HCT116 (cell line): Measurements from ENCODE around the gene ZC3H13. TPM values are rescaled to one million over a fixed set of nuclear protein-coding genes. Genes with fewer than 3 reads are reported as not detected.

Experiments
- ATAC-seq: fragments of 200-7000 bp; cut with Tn5 transposase; 2 replicates; pipeline ENCODE4 v1.9.1; 2020; ENCODE audit warnings: mild to moderate bottlenecking, moderate library complexity
- BruUV-seq: library from RNA; stranded (reverse); fragments of 400-500 nt; replicated peaks from 2 replicates; lab custom pipeline; 2021; lab: Mats Ljungman, UMichigan
- CTCF ChIA-PET: fragments of 300-600 bp; sonication (Branson Sonifier 250); formaldehyde crosslinking; loops from one replicate; lab custom pipeline; 2021; ENCODE audit warnings: antibody characterized with exemption; lab: Charles Lee
- POLR2A ChIA-PET: fragments of 300-600, 350-600 bp; sonication (Branson Sonifier 250); formaldehyde crosslinking; loops from one replicate; lab custom pipeline; 2021; ENCODE audit warnings: antibody characterized with exemption; lab: Charles Lee
- RAD21 ChIA-PET, 2 experiments: fragments of 300-600 bp; sonication (Branson Sonifier 250); formaldehyde crosslinking; loops; one replicate each; lab custom pipeline; 2023; ENCODE audit warnings: low total read pairs in 2 of 2; ENCODE audit not compliant: uncharacterized antibody in 2 of 2, unreplicated experiment in 2 of 2, low non-redundant PET in 1 of 2; lab: Charles Lee
- DNase-seq: peaks from one replicate; pipeline ENCODE4 v3.0.0-alpha.2; 2010; ENCODE audit warnings: low read depth, low spot score
- H2AFZ ChIP-seq: fragments of 200-600 bp; shearing (Covaris generic), sonication (generic); 2 replicates; pipeline ENCODE4 v1.6.1; 2017; ENCODE audit warnings: low read depth, mixed run types, mixed read lengths, antibody characterized with exemption, low read length; ENCODE audit not compliant: poor library complexity, severe bottlenecking
- H3K27ac ChIP-seq: 2 replicates; pipeline ENCODE4 v1.5.1; 2012; ENCODE audit warnings: low read depth, low read length
- H3K27me3 ChIP-seq: fragments of 200-600 bp; sonication (generic); 2 replicates; pipeline ENCODE4 v1.6.1; 2016; ENCODE audit warnings: mixed run types, low read length, mixed read lengths; ENCODE audit not compliant: insufficient read depth
- H3K36me3 ChIP-seq, 2 experiments: fragments of 200-500 bp in 1 of 2; fragments of 200-600 bp in 1 of 2; sonication (Bioruptor generic) in 1 of 2; sonication (generic) in 1 of 2; 2 replicates each; pipeline versions ENCODE4 v1.5.1 to v1.6.1; 2014 to 2016; ENCODE audit warnings: low read length in 2 of 2, inconsistent platforms in 1 of 2, mixed read lengths in 1 of 2, mixed run types in 1 of 2; ENCODE audit not compliant: insufficient read depth in 2 of 2, control insufficient read depth in 1 of 2
- H3K4me1 ChIP-seq, 2 experiments: fragments of 200-600 bp in 1 of 2; sonication (generic) in 1 of 2; 2 replicates each; pipeline versions ENCODE4 v1.5.1 to v1.6.1; 2012 to 2017; ENCODE audit warnings: low read length in 2 of 2, inconsistent platforms in 1 of 2, mild to moderate bottlenecking in 1 of 2, mixed read lengths in 1 of 2, mixed run types in 1 of 2, moderate library complexity in 1 of 2; ENCODE audit not compliant: insufficient read depth in 2 of 2, control insufficient read depth in 1 of 2
- H3K4me2 ChIP-seq: fragments of 200-600 bp; sonication (generic); 2 replicates; pipeline ENCODE4 v1.6.1; 2017; ENCODE audit warnings: mixed run types, low read length, mixed read lengths
- H3K4me3 ChIP-seq, 2 experiments: fragments of 200-600 bp in 1 of 2; sonication (generic) in 1 of 2; replicated peaks in 1 of 2; 2 replicates each; pipeline ENCODE4 v1.5.1; 2011 to 2016; ENCODE audit warnings: low read length in 2 of 2, control low read depth in 1 of 2, low read depth in 1 of 2, mild to moderate bottlenecking in 1 of 2, mixed read lengths in 1 of 2, mixed run types in 1 of 2
- H3K79me2 ChIP-seq: fragments of 200-600 bp; sonication (generic); 2 replicates; pipeline ENCODE4 v1.6.1; 2017; ENCODE audit warnings: mild to moderate bottlenecking, mixed run types, low read length, moderate library complexity, mixed read lengths; ENCODE audit not compliant: insufficient read depth
- H3K9ac ChIP-seq: fragments of 200-600 bp; sonication (generic); 2 replicates; pipeline ENCODE4 v1.6.1; 2016; ENCODE audit warnings: low read length, mixed read lengths
- H3K9me2 ChIP-seq: fragments of 200-600 bp; sonication (generic), shearing (Covaris generic); 2 replicates; pipeline ENCODE4 v1.6.1; 2017; ENCODE audit warnings: mixed run types, mild to moderate bottlenecking, moderate library complexity; ENCODE audit not compliant: insufficient read depth
- H3K9me3 ChIP-seq, 2 experiments: fragments of 200-500 bp in 1 of 2; fragments of 200-600 bp in 1 of 2; sonication (Bioruptor generic) in 1 of 2; sonication (generic) in 1 of 2; 2 replicates each; pipeline ENCODE4 v1.6.1; 2014 to 2017; ENCODE audit warnings: low read length in 2 of 2, mixed read lengths in 2 of 2, inconsistent platforms in 1 of 2, low read depth in 1 of 2, mild to moderate bottlenecking in 1 of 2, mixed run types in 1 of 2, moderate library complexity in 1 of 2; ENCODE audit not compliant: control insufficient read depth in 1 of 2, insufficient read depth in 1 of 2
- H4K20me1 ChIP-seq: fragments of 200-600 bp; sonication (generic), shearing (Covaris generic); 2 replicates; pipeline ENCODE4 v1.6.1; 2017; ENCODE audit warnings: mixed run types, mild to moderate bottlenecking, moderate library complexity; ENCODE audit not compliant: insufficient read depth
- ATF3 ChIP-seq: IDR thresholded peaks from 2 replicates; pipeline ENCODE4 v1.6.1; 2012
- CBX3 ChIP-seq: IDR thresholded peaks from 2 replicates; pipeline ENCODE4 v1.6.1; 2012; ENCODE audit warnings: low read depth
- CEBPB ChIP-seq: IDR thresholded peaks from 2 replicates; pipeline ENCODE4 v1.6.1; 2012; ENCODE audit warnings: low read depth
- EZH2 ChIP-seq: fragments of 200-600 bp; sonication (generic); IDR thresholded peaks from 2 replicates; pipeline ENCODE4 v1.6.1; 2017; ENCODE audit warnings: antibody characterized with exemption, mixed run types
- FOSL1 ChIP-seq: IDR thresholded peaks from 2 replicates; pipeline ENCODE4 v1.6.1; 2012; ENCODE audit warnings: low read depth
- JUND ChIP-seq: IDR thresholded peaks from 2 replicates; pipeline ENCODE4 v1.6.1; 2012
- RAD21 ChIP-seq: IDR thresholded peaks from 2 replicates; pipeline ENCODE4 v1.6.1; 2012; ENCODE audit warnings: low read depth, mild to moderate bottlenecking
- REST ChIP-seq: IDR thresholded peaks from 2 replicates; pipeline ENCODE4 v1.6.1; 2012; ENCODE audit warnings: low read depth
- SIN3A ChIP-seq: IDR thresholded peaks from 2 replicates; pipeline ENCODE4 v1.6.1; 2012; ENCODE audit warnings: low read depth
- SP1 ChIP-seq: IDR thresholded peaks from 2 replicates; pipeline ENCODE4 v1.6.1; 2012; ENCODE audit warnings: low read depth
- TCF7L2 ChIP-seq: IDR thresholded peaks from 2 replicates; pipeline ENCODE4 v1.7.0; 2011; ENCODE audit warnings: borderline replicate concordance, inconsistent platforms; ENCODE audit not compliant: insufficient read depth, insufficient read length; ENCODE audit errors: extremely low read depth
- ZBTB33 ChIP-seq: IDR thresholded peaks from 2 replicates; pipeline ENCODE4 v1.6.1; 2011; ENCODE audit warnings: mild to moderate bottlenecking, low read length, moderate library complexity; ENCODE audit not compliant: insufficient replicate concordance; ENCODE audit errors: extremely low read depth
- intact Hi-C: fragments of 100-400 bp; cut with micrococcal nuclease; formaldehyde crosslinking; loops from 2 replicates; pipeline ENCODE4 v1.10.0; 2022
- total RNA-seq: library from RNA; stranded (reverse); gene quantifications from one replicate; pipeline ENCODE4 v1.2.1, GENCODE V29; 2021; ENCODE audit not compliant: unreplicated experiment

Gene ZC3H13
- total RNA-seq, 1 experiment from 2014 or later = 37.9 TPM

- ChIA-PET RAD21 (no interaction called here), POLR2A (no interaction called here), CTCF (no interaction called here)
- Histone ChIP-seq H3K36me3 (no peaks in the 10 kb centered on the region), H3K9ac (no peak overlapping the region), H2AFZ (no peak overlapping the region), H3K9me3 (no peaks in the 10 kb centered on the region), H3K27ac (no peak overlapping the region), H3K9me2 (no peaks in the 10 kb centered on the region), H3K27me3 (no peaks in the 10 kb centered on the region), H4K20me1 (no peaks in the 10 kb centered on the region), H3K4me2 (no peak overlapping the region), H3K79me2 (no peaks in the 10 kb centered on the region), H3K4me1 (no peaks in the 10 kb centered on the region), H3K4me3 (no peak overlapping the region)
- TF ChIP-seq SIN3A = no peak
- ATAC-seq (no peak), DNase-seq (no peak)
- intact Hi-C loops = no loop called here
- no TSS peak for BruUV-seq
Observed at GRCh38 chr13:45909673-45910072, 142.9 kb downstream of the ZC3H13 start.

- TF ChIP-seq CBX3 (no peak), ZBTB33 (no peak), ATF3 (no peak), EZH2 (no peak), TCF7L2 (no peak), FOSL1 (no peak), SIN3A (no peak), REST (no peak), JUND (no peak), SP1 (no peak), RAD21 (no peak), CEBPB (no peak)
- TF ChIP-seq, all 23 proteins: peak for 0
- no peak for DNase-seq
- Histone ChIP-seq H3K9me2 (no peaks in the 10 kb centered on the region), H3K9me3 (no peaks in the 10 kb centered on the region), H3K79me2 (no peaks in the 10 kb centered on the region), H3K9ac (no peak overlapping the region), H3K4me3 (no peak overlapping the region), H3K27ac (no peak overlapping the region), H4K20me1 (no peaks in the 10 kb centered on the region), H3K27me3 (no peaks in the 10 kb centered on the region), H3K4me2 (no peak overlapping the region), H2AFZ (no peak overlapping the region), H3K4me1 (no peaks in the 10 kb centered on the region), H3K36me3 (no peaks in the 10 kb centered on the region)
- RAD21 ChIA-PET = no interaction called here
- BruUV-seq = no TSS peak
- ATAC-seq = no peak
- POLR2A ChIA-PET = no interaction called here
- intact Hi-C loops = no loop called here
- CTCF ChIA-PET = no interaction called here
Observed at GRCh38 chr13:45909089-45909488, 143.5 kb downstream of the ZC3H13 start.
